HFF-Myc (cell line): ENCODE measurements around the gene ASTN1.

Experiments used
- DNase-seq: peaks from one replicate; pipeline ENCODE4 v3.0.0-alpha.2; 2011; ENCODE audit warnings: low read depth; ENCODE audit errors: extremely low read depth
- H3K4me3 ChIP-seq: replicated peaks from 2 replicates; pipeline ENCODE4 v1.5.1; 2011; ENCODE audit warnings: low read depth, mild to moderate bottlenecking, control low read depth, low read length
- CTCF ChIP-seq: IDR thresholded peaks from 2 replicates; pipeline ENCODE4 v1.5.1; 2012; ENCODE audit warnings: mild to moderate bottlenecking, low read depth, low read length, control low read depth; ENCODE audit errors: missing control alignments

The ASTN1 gene

GRCh38 chr1:176950736-176951324, 213.7 kb downstream of the ASTN1 start:
- no peak overlapping the region for H3K4me3 ChIP-seq
- DNase-seq: no peak
- no peak for TF ChIP-seq CTCF

GRCh38 chr1:176949033-176949662, 215.4 kb downstream of the ASTN1 start:
- H3K4me3 ChIP-seq: no peak overlapping the region
- TF ChIP-seq CTCF: peak; percentile 87
- DNase-seq: peak; percentile 47

GRCh38 chr1:176944606-176945005, 219.9 kb downstream of the ASTN1 start:
- DNase-seq: no peak
- H3K4me3 ChIP-seq: no peak overlapping the region
- TF ChIP-seq CTCF: no peak

GRCh38 chr1:176943783-176944182, 220.7 kb downstream of the ASTN1 start:
- no peak for DNase-seq
- no peak overlapping the region for H3K4me3 ChIP-seq
- TF ChIP-seq CTCF: no peak

GRCh38 chr1:176942346-176942745, 222.2 kb downstream of the ASTN1 start:
- no peak for TF ChIP-seq CTCF
- H3K4me3 ChIP-seq: no peak overlapping the region
- DNase-seq: no peak

- no peak overlapping the region for H3K4me3 ChIP-seq
- no peak for TF ChIP-seq CTCF
- no peak for DNase-seq
Measured at GRCh38 chr1:176939993-176940392, 224.5 kb downstream of the ASTN1 start.
